Stimulated activated CD8-positive, alpha-beta memory T cell treated with anti-CD3 and anti-CD28 coated beads, Interleukin-15, amount 100 ng/mL, for 48 hours (primary cell): ENCODE results near the gene TMSB4X.
"Not testable (repeated sequence)": the region's sequence is repeated elsewhere in the genome, so short reads cannot be mapped to it uniquely, and the experiment has no call there.

ENCODE experiments used
- DNase-seq, 2 donors: peaks; one replicate each; pipeline ENCODE4 v3.0.0-alpha.2; 2020; ENCODE audit warnings: low read depth in 2 of 2

Gene TMSB4X

DNA sequence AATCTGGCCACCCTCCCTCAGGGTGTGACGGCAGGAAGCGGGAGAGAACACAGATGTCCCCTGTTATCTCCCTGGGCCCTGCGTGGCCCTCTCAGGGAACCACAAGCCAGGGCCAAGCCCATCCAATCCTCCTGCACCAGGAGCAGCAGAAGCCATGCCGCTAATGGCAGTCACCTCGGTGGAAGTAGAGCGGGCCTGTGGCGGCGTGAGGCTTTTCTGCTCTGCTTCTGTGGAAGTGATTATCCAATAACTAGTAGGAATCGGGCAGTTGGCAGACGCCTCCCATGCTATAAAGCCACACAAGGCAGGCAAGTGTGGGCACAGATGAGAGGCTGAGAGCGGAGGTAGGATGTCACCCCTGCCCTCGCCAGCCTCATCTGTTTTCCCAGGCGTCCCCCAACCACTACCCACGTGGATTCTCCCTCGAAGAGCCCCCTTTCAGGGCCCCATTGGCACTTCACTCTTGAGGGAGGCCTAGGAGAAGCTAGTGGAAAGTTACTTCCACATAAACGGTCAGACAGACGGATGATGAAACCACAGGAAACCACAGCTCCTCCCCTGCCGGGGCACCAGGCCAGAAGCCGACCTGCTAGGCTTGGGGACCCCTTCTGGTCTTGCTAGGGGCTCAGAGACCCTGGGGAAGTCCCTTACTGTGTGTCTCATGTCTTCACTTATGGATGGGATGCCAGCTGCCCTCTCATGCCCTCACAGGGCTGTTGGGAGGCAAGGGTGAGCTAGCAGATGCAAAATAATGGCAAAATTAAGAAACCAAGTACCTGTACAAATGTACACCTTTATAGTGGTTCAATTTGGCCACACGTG lies 18.8 kb upstream of the TMSB4X start:
- DNase-seq: peak; percentile 67 to 73

DNA sequence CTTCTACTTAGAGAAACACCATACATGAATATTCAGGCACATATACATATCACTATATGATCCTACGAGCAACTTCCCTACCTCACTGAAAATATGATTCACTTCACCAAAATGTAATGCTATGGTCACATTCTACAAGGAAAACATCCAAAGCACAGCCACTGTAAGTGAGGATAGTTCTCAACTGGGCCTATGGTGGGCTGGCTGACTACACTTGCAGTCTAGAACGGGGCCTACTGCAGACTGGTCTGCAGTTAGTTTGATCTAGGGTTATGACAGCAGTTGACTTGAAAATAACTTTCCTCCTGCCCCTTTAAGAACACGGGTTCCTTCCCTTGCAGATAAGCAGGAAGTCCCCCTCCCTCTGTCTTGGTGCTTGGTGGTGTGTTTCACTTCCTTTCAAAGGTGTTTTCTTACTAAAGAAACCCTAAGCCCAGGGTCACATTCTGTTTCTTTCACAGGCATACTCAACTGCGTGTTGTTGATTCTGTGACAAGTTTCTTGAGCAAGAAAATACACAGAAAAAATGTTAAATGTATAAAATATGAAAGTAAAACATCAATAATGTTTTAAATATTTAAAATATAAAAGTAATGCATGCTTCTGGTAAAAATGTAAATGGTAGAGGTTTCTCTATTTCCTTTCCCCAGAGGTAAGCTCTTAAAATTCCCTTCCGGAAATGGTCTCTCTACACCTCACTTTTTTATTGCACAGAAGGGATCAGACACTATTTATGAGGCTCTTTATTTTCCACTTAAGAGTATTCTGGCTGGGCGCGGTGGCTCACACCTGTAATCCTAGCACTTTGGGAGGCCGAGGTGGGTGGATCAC lies 18.0 kb upstream of the TMSB4X start:
- DNase-seq: peak in 1 of 2 donors; percentile 62

DNA sequence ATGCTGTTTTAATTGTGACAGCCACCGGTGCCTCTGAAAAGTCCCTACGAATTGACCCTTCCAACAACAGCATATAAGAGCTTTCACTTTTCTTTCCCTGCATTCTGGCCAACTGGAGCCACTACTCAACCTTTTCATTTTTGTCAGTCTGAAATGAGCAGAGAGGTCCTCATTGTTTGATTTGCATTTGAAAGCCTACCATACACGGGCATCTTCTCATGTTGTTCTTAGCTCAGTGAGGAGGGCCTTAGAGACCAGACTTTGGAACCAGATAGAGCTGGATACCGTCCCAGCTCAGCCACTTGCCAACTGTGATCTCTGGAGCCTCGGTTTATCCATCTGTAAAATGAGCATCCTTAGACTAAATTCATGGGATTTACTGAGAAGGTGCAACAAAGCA lies 16.9 kb upstream of the TMSB4X start:
- no peak for DNase-seq

DNA sequence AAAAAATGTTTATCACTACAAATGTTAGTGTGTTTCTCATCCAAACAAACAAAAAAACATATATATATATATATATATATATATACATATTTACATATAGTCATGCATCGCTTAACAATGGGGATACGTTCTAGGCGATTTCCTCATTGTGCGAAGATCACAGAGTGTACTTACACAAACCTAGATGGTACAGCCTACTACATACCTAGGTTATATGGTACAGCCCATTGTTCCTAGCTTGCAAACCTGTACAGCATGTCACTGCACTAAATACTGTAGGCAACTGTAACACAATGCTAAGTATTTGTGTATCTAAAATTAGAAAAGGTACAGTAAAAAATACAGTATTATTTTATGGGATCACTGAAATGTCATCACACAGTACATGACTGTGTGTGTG lies 16.4 kb upstream of the TMSB4X start:
- DNase-seq: no peak

DNA sequence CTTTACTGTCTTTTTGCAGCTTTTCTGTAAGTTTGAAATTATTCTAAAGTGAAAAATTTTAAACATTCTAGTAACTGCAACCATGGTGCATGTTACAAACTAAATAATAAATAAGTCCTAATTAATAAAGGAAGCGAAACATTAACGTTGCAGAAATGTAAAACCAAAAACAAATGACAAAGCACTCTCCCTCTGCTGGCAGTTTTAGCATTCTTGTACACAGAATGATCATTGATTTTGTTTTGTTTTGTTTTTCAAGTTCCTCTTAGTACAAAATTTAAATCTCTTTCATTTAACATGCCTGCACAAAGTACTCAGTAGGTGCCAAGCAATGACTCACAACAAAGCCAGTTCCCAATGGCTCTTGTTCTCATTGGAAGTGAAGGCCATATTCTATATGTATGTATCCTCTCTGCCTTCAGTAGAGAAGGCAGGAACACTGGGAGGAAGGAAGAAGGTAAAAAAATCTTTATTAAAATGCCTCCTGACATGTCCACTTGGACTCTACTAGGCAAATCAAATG lies 13.7 kb upstream of the TMSB4X start:
- DNase-seq: no peak

DNA sequence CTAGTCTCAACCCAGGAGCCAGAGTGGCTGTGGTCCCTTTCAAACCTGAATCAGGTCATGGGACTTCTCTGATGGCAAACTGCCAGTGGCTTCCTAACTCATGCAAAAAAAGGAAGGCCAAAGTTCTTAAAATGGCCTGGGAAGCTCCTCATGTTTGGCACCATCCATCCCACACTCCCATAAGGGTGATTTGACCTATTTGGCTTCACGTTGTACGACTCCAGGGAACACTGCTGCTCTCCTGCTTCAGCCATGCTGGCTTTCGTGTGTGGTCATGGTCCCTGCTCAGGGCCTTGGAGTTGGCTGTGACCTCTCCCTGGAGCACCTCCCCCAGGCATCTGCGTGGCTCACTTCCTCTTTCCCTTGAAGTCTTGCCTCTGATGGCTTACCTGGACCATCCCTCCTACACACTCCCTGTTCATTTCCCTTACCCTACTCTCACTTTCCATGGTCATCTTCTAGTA lies 12.8 kb upstream of the TMSB4X start:
- no peak for DNase-seq

DNA sequence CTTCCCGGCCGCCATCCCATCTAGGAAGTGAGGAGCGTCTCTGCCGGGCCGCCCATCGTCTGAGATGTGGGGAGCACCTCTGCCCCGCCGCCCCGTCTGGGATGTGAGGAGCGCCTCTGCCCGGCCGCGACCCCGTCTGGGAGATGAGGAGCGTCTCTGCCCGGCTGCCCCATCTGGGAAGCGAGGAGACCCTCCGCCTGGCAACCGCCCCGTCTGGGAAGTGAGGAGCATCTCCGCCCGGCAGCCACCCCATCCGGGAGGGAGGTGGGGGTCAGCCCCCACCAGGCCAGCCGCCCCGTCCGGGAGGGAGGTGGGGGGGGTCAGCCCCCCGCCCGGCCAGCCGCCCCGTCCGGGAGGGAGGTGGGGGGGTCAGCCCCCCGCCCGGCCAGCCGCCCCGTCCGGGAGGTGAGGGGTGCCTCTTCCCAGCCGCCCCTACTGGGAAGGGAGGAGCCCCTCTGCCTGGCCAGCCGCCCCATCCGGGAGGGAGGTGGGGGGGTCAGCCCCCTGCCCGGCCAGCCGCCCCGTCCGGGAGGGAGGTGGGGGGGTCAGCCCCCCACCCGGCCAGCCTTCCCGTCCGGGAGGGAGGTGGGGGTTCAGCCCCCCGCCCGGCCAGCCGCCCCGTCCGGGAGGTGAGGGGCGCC lies 11.6 kb upstream of the TMSB4X start:
- not testable (repeated sequence) for DNase-seq

DNA sequence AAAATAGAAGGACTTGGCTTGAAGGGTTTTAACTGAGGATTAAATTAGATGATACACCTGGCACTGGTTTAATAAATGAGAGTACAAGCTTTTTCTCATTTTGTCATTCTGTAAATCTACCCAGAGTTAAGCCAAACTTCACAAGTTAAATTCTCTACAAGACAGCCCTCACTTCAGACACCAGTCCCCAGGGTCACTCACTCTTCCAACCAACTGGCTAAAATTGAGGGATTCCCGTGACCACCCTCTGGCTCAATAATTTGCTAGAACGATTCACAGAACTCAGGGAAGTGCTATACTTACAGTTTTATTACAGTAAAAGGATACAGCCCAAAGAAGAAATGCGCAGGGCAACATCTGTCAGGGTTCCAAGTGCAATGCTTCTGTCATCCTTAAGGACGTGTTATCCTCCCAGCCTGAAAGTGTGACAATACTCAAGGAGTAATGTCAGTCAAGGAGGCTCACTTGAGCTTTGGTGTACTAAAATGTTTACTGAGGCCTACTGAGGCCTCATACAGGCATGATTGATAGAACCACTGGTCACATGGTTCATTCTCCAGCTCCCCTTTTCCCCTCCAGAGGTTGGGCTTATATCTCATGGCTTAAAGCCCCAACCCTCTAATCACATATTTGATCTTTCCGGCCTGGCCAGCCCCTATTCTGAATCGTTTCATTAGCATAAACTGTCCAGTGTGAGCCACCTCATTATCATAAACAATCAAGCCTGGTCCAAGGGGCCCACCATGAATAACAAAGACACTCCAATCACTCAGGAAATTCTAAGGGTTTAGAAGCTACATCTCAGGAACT lies 9.6 kb upstream of the TMSB4X start:
- no peak for DNase-seq

DNA sequence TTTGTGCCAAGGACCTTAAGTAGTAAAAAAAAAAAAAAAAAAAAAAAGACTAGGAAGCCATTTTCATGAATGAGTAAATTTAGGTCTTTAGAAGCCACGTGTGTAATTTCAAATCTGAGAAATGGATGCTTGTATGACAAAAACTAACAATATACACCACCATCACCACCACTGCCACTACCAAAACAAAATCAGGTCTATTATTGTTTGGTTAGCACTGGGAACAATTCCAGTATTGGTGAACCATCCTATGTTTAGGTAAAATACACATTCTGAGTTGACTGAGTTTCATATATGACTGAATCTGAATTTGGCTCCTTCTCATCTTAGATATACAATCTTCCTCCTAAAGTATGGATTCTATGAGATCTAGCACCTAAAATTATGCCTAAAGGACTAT lies 8.8 kb upstream of the TMSB4X start:
- DNase-seq: no peak

DNA sequence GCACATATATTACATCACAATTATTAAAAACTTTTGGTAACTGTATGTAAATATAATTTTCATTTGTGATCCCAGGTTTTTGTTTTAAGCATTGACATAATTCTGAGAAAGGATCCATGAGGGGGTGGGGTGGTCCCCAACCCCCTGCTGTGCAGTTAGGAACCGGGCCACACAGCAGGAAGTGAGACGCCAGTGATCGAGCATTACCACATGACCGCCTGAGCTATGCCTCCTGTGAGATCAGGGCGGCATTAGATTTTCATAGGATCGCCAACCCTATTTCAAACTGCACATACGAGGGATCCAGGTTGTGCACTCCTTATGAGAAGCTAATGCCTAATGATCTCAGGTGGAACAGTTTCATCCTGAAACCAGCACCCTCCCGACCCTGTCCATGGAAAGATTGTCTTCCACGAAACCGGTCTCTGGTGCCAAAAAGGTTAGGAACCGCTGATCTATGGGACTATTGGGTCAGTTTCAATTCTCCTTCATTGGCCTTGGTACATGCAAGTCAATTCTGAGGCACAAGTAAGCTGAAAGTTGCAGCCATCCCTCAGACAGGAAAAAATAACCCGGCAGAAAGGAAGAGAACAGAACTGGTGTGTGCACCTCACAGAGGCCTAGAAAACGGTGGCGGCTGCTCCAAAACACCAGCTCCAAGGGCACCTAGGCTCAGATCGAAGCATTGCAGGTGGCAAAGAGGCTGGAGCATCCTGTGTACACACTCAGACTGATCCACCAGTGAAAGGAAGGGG lies 7.0 kb upstream of the TMSB4X start:
- no peak for DNase-seq

DNA sequence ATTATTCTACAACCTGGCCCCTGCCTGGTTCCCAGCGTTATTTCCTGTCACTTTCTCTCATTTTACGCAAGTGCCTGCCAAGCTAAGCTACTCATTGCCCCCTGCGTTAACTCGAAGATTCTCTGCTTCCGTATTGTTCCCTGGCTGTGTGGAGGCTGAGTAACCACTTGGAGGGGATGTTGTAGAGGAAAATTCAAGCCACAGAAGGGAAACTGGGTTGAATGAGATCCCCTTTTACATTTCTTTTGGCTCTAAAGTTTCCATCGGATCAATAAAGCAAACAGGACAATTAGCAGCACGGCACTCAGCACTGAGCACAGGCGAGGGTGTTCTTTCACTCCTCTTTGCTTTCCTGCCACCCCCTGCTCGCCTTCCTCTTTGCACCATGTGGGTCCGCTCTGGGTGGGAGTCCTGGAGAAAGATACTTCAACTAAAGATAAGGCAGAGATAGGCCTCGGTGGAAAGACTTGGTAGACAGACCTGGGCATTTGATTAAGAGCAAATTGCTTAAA lies 4.2 kb upstream of the TMSB4X start:
- no peak for DNase-seq

DNA sequence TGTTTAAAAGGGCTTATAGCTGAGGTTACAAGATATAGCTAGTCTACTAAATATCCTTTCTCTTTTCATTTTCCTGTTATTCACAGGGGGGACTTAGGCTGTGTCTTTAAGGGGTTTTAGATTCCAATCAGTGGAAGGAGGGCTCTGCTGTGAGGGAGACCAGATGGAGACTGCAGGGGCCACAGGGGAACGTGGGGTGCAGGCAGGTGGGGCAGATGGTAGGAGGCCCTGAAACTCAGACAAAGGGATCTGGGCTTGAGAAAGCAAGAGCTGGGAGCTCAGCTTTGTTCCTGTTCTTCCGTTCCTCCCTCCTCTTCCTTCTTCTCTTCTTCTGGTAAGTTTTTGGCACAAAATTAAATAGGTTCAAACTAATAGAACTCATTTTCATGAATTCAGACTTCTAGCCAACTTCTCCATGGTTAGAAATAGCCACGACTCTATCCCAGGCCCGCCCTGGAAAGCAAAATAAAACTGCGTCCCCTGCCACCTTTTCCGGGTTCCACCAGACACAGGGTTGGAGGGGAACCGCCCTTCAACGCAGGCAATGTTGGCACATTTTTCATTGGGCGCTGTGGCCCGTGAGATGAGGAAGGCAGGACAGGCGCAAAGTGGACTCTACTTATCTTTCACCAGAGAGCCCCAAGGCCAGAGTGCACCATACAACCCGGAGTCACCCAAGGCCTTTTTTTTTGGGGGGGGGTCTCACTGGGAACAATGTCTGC lies 3.5 kb upstream of the TMSB4X start:
- no peak for DNase-seq

DNA sequence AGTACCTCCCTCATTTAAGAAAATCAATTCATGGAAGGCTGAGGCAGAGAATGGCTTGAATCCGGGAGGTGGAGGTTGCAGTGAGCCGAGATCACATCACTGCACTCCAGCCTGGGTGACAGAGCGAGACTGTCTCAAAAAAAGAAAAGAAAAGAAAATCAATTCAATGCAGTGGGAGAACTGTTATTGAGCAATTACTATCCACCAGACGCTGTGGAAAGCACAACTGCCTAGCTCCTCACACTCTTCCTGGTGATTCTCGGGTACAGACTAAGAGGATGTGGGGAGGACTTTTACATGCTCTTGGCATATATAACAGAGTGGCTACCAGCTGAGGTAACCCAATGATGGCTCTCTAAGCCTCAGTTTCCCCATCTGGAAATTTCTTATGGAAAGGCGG lies 2.7 kb upstream of the TMSB4X start:
- DNase-seq: no peak

DNA sequence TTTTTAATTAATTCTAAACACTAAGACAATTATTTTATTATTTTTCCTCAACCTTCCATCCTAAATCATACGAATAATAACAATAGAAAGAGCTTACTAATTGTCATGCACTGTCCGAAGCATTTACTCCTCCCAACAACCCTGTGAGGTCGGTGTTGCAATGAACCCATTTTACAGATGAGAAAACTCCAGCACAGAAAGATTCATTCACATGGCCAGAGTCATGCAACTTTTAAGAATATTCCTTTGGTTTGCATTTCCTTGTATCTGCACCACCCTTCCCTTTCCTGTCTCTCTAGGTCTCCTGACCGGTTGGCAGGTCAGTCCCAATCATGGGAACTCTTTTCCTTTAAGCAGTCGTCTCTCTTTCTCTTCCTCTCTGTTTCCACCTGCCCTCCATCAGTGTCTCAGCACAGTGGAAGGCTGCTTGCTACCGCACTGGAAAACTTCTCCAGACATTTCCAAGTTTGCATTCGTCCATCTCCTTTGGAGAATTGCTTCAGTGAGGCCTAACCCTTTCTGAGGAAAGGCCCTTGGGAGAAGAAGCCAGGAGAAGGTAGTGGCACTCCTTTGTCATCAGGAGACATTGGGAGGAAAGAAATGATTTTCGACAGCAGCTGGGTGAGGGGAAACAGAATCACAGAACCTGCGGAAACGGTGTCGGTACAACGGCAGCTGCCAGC lies 1.9 kb upstream of the TMSB4X start:
- DNase-seq: no peak

DNA sequence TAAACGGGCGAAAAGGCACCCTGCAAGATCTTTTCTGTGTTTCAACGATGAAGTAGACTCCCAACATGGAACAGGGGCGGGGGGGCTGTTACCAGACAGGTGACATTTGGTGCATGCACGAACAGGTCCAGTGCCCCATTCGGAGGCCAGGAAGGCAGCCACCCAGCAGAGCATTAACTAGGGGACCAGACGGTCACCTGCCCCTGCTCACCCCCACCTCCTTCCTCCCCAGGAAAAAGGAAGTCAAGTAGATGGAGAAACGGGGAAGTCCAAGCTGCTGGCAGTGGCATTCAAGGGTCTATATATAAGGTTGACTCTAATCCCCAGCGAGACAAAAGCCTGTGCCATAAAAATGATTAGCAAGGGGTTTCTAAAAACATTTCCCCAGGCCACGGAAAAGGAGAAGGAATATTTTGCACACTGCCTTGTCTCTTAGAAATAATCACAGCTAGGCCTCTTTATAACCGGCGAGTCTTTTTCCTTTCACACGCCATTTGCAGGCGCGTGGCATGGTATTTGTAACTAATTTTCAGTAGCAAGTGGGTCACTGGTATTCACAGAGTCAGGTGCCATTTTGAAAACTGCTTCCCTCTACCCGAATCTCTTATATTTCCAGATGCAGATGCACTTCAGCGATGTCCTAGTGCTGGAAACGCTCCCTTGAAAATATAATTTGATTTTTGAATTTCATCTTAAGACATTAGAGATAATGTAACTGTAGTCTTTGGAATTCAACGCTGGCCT lies 1.2 kb upstream of the TMSB4X start:
- no peak for DNase-seq

DNA sequence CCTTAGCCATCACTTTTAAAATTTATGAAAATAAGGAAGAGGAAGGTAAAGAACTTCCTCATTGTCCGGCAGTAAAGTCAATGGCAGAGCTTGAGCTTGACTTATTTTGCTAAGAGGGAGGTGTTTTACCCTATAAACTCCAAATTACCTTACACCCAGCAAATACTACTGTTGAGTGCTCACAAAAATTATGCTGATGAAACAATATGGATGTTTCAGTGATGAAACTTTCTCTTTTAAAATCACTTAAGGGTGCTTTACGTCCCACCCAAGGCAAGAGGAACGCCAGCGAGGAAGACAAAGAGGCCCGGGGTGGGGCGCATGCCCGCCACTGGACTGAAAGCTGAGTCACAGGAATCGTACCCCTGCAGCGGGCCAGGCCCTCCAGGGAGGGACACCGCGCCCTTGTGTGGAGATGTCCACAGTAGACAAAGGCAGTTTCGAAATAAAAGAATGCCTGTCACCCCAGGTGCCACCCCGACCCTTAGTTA lies 560 bp upstream of the TMSB4X start:
- no peak for DNase-seq

DNA sequence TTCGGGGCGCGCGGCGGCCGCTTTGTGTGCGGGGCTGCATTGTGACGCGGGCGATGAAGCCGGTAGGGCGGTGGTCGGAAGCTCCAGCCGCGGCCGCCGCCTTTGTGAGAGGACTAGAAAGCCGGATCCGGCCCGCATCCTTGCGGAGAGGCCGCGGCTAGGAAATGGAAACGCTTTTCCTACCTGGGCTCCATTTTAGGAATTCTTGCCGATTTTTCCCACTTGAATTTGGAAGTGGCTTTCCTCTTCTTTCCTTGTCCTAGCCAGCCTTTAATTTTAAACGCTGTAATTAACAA lies 708 bp downstream of the TMSB4X start:
- no peak for DNase-seq

DNA sequence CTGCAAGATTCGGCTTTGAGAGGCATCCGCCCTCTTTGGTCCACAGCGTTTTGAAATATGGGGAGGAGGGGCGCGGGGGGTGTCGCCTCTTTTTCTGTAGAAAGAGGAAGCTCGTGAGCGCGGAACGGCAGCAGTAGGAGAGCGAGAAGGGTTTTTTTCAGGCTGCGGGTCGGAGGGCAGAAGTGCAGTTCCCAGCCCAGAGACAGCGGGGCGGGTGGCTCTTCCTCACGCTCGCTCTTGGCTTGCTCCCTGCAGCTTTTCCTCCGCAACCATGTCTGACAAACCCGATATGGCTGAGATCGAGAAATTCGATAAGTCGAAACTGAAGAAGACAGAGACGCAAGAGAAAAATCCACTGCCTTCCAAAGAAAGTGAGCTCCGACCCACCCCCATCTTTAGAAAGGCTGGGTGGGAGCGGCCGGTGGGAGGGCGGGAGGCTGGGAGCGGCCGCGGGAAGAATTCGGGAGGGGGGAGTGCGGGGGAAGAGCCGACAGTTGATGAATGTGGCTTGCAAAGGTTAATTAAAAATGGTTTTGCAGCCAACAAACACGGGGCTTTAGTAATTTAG lies 1.2 kb downstream of the TMSB4X start:
- no peak for DNase-seq
